ENCODE data around the gene DNAAF5. TPM values are rescaled to one million over a fixed set of nuclear protein-coding genes. Genes with fewer than 3 reads are reported as not detected.
A peak's percentile ranks its signal among the peaks of the same experiment; 100 is the strongest.

The DNAAF5 gene
- total RNA-seq, 6 experiments from 2014 or later, result 25.4 to 33.0 (median 27.5) TPM

GRCh38 chr7:767580-767940, 41.1 kb downstream of the DNAAF5 start:
- H3K27ac Mint-ChIP-seq, result no peak overlapping the region
- H3K27me3 Mint-ChIP-seq (ENCODE audit: insufficient read depth), result peaks cover 4% of the 10 kb centered on the region; the same call in 1 of the 2 replicates
- H3K36me3 Mint-ChIP-seq (ENCODE audit: low read depth), result peaks cover 22% of the 10 kb centered on the region
- H3K9me3 Mint-ChIP-seq, result no peaks in the 10 kb centered on the region
- H3K4me1 Mint-ChIP-seq (ENCODE audit: low read depth), result no peaks in the 10 kb centered on the region
- no peak overlapping the region for H3K4me3 Mint-ChIP-seq
- no peak for DNase-seq
- TF ChIP-seq CTCF (IDR thresholded peaks at IDR 0.05), result no peak

GRCh38 chr7:767941-768731, 41.6 kb downstream of the DNAAF5 start:
- Mint-ChIP-seq H3K27ac (no peak overlapping the region), H3K4me3 (no peak overlapping the region), H3K9me3 (no peaks in the 10 kb centered on the region), H3K36me3 (ENCODE audit: low read depth) (peaks cover 22% of the 10 kb centered on the region), H3K27me3 (ENCODE audit: insufficient read depth) (peaks cover 4% of the 10 kb centered on the region; the same call in 1 of the 2 replicates), H3K4me1 (ENCODE audit: low read depth) (no peaks in the 10 kb centered on the region)
- TF ChIP-seq CTCF (IDR thresholded peaks at IDR 0.05), result no peak
- no peak for DNase-seq

DNA sequence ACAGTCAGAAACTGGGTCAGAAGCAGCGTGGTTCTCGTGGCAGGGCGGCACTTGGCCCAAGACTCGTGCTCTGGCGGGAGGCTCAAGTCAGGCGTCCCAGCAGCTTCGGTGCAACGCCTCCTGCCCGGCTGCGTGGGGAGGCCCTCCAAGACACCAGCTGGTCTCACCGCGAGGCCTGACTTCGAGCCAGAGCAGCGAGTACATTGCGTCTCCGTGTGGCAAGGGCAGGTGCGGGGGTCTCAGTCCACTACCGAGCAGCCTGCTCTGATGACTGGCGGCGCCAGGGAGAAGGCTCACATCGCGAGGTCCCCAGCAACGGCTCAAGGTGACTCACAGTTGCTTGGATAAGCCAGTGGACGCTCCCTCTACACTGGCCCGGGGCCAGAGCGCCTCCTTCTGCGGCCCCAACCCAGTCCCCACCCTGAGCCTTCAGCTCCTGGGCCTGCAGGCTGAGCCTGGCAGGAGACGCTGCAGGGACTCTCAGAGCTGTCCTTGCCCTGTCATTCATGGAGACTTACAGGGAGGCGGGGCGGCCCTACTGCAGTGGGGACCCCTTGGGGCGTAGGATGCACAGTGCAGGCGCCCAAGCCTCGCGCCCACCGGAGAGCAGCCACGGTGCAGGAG, 42.5 kb downstream of the DNAAF5 start:
- no peaks in the 10 kb centered on the region for H3K9me3 Mint-ChIP-seq
- TF ChIP-seq CTCF (IDR thresholded peaks at IDR 0.05), result peak; percentile 36; the same call in 1 of the 2 replicates
- H3K4me3 Mint-ChIP-seq, result no peak overlapping the region
- no peaks in the 10 kb centered on the region for H3K4me1 Mint-ChIP-seq (ENCODE audit: low read depth)
- H3K27ac Mint-ChIP-seq, result no peak overlapping the region
- no peak for DNase-seq
- H3K36me3 Mint-ChIP-seq (ENCODE audit: low read depth), result peaks cover 22% of the 10 kb centered on the region
- H3K27me3 Mint-ChIP-seq (ENCODE audit: insufficient read depth), result peaks cover 4% of the 10 kb centered on the region; the same call in 1 of the 2 replicates

DNA sequence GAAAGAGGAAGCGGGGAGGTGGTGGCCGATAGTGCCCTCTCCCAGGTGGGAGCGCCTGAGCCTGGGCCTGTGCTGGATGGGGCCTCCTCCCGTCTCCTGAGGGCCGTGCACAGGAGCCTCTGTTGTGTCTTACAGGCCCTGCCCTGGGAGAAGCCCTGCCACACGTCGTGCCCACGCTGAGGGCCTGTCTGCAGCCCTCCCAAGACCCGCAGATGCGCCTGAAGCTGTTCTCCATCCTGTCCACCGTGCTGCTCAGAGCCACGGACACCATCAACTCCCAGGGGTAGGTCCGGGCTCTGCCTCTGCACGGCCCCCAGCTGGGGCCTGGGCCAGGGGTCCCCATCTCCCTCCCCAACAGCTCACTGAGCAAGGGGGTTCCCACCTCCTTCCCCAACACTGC, 43.8 kb downstream of the DNAAF5 start:
- H3K27me3 Mint-ChIP-seq (ENCODE audit: insufficient read depth), result peaks cover 4% of the 10 kb centered on the region; the same call in 1 of the 2 replicates
- TF ChIP-seq CTCF (IDR thresholded peaks at IDR 0.05), result no peak
- H3K36me3 Mint-ChIP-seq (ENCODE audit: low read depth), result peaks cover 16% of the 10 kb centered on the region
- H3K4me3 Mint-ChIP-seq, result no peak overlapping the region
- H3K9me3 Mint-ChIP-seq, result no peaks in the 10 kb centered on the region
- no peaks in the 10 kb centered on the region for H3K4me1 Mint-ChIP-seq (ENCODE audit: low read depth)
- H3K27ac Mint-ChIP-seq, result no peak overlapping the region
- DNase-seq, result no peak

GRCh38 chr7:770741-771166, 44.3 kb downstream of the DNAAF5 start:
- peaks cover 20% of the 10 kb centered on the region for H3K36me3 Mint-ChIP-seq (ENCODE audit: low read depth)
- H3K4me1 Mint-ChIP-seq (ENCODE audit: low read depth), result no peaks in the 10 kb centered on the region
- TF ChIP-seq CTCF (IDR thresholded peaks at IDR 0.05), result no peak
- no peak for DNase-seq
- H3K4me3 Mint-ChIP-seq, result no peak overlapping the region
- no peak overlapping the region for H3K27ac Mint-ChIP-seq
- peaks cover 4% of the 10 kb centered on the region; the same call in 1 of the 2 replicates for H3K27me3 Mint-ChIP-seq (ENCODE audit: insufficient read depth)
- no peaks in the 10 kb centered on the region for H3K9me3 Mint-ChIP-seq
